Mucosa of descending colon (tissue), 3 donors: Measurements from ENCODE around the gene TMEM266. TPM values are rescaled to one million over a fixed set of nuclear protein-coding genes. Genes with fewer than 3 reads are reported as not detected.

Source experiments
- ATAC-seq: fragments of 200-7000 bp; cut with Tn5 transposase; one replicate; pipeline ENCODE4 v1.9.1; 2020; ENCODE audit warnings: mild to moderate bottlenecking, moderate library complexity
- DNase-seq, 3 donors: peaks; one replicate each; pipeline ENCODE4 v3.0.0-alpha.2; 2020
- H3K36me3 ChIP-seq: fragments of 200-600 bp; one replicate; pipeline ENCODE4 v1.8.0; 2021; ENCODE audit warnings: low read depth, mild to moderate bottlenecking
- H3K4me1 ChIP-seq: fragments of 200-600 bp; one replicate; pipeline ENCODE4 v1.8.0; 2021; ENCODE audit warnings: low read depth, mild to moderate bottlenecking
- H3K4me3 ChIP-seq: fragments of 200-600 bp; one replicate; pipeline ENCODE4 v1.8.0; 2021; ENCODE audit warnings: mild to moderate bottlenecking
- H3K9me3 ChIP-seq: fragments of 200-600 bp; one replicate; pipeline ENCODE4 v1.8.0; 2021; ENCODE audit warnings: mild to moderate bottlenecking
- CTCF ChIP-seq: fragments of 200-600 bp; IDR thresholded peaks from one replicate; pipeline ENCODE4 v1.8.0; 2022; ENCODE audit warnings: antibody characterized with exemption, mild to moderate bottlenecking
- intact Hi-C, 2 donors: fragments of 100-400 bp; cut with DNase I in 1 of 2; cut with micrococcal nuclease in 1 of 2; formaldehyde crosslinking; loops; one replicate each; pipeline versions ENCODE4 v1.11.0 to v1.11.1; 2022; cut with DNase I, micrococcal nuclease
- total RNA-seq, 3 donors: library from RNA; stranded (reverse); fragmentation: NEBNext Ultra II Directional in 2 of 3; extraction: Animal tissue kit (Norgen Biotek cat#: 25700) in 2 of 3; gene quantifications; one replicate each; pipeline versions ENCODE4 v1.2.1 to v1.2.4, GENCODE V29; 2021 to 2023
- donor health status: DM: no; HTN: no; CAD: no; lungs with moderate emphysema.
- donor health status: DM: no; HTN: no; CAD: no.
- donor health status: DM: no; HTN: yes; CAD: no.

TMEM266 gene
- total RNA-seq, 3 donors from 2014 or later, result 0.12 to 0.16 (median 0.14) TPM

DNA sequence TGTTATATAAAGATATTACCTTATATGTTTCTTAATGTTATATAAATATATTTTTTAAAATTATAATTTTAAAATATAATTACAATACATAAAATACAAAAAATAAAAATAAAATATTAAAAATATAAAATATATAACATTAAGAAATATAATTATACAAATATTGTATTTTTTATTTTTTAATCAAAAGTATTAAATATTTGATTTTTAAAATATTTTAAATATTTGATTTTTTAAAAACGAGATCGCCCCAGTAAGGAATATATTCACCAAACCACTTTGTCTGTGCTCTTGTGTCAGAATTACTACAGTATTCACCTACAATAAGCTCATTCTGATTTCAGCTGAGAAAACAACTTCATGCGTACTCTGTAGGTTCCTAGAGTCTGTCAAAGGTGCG lies 162.4 kb downstream of the TMEM266 start:
- Histone ChIP-seq H3K36me3 (no peaks in the 10 kb centered on the region), H3K4me1 (peaks cover 8% of the 10 kb centered on the region), H3K4me3 (no peak overlapping the region), H3K9me3 (no peaks in the 10 kb centered on the region)
- intact Hi-C loops, result no loop called here
- ATAC-seq, result no peak
- no peak for DNase-seq
- TF ChIP-seq CTCF, result no peak

DNA sequence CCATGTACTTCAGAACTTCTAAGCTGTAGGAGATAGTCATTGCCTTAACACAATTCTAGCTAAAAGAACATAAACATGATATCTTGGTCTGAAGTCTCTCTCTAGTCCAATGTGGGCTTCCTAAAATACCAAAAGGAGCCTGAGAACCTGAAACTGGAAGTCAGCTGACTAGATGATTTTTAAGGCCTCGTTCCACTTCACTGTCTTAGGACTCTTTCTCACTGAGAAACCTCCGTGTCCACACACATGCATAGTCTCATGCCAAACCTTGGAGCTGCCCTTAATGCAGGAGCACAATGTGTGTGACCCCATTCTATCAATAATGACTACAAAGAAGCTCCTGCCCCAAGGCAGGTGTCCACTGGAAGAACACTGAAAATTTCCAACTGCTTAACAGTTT lies 163.7 kb downstream of the TMEM266 start:
- TF ChIP-seq CTCF, result no peak
- H3K4me1 ChIP-seq, result no peaks in the 10 kb centered on the region
- intact Hi-C loops, result no loop called here
- DNase-seq (no peak), ATAC-seq (no peak)
- H3K36me3 ChIP-seq, result no peaks in the 10 kb centered on the region
- H3K4me3 ChIP-seq, result no peak overlapping the region
- no peaks in the 10 kb centered on the region for H3K9me3 ChIP-seq

DNA sequence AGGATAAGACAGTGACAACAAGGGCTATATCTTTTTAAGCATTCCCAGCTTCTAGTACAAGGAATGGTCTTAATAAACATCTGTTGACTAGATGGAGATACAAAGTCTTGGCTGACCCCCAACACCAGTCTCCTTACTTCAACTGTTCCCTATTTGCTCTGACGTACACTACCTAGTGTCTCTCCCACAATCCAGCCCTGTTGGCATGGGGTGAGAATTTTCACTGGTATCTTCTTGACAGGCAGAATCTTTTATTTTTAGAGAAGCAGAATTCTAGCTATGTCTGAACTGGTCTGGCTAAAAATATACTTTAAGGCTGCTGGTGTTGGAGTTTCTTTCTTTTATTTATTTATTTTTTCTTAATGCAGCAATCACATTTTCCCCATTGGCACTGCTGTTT lies 169.5 kb downstream of the TMEM266 start:
- H3K9me3 ChIP-seq, result no peaks in the 10 kb centered on the region
- H3K4me1 ChIP-seq, result no peaks in the 10 kb centered on the region
- H3K4me3 ChIP-seq, result no peak overlapping the region
- no peaks in the 10 kb centered on the region for H3K36me3 ChIP-seq
- no peak for ATAC-seq
- intact Hi-C loops, result no loop called here
- TF ChIP-seq CTCF, result no peak
- no peak for DNase-seq

DNA sequence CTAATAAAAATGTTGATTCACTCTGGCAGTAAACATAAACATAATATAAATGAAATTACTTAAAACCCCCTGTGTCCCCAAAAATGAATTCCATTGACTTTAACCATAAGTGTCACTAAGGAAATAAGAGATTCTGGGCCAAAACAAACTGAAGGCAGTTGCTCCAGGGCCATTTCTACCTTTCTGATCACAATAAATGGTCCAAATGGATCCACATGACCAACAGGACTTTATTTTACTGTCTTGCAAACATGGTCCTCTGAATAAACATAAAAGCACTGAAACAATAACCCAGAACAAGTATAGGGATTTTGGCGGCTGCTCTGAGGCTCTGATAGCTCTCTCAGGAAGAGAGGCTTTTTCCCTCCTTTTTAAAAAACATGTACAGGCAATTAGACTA lies 174.1 kb downstream of the TMEM266 start:
- H3K9me3 ChIP-seq, result no peaks in the 10 kb centered on the region
- H3K36me3 ChIP-seq, result no peaks in the 10 kb centered on the region
- no peak for DNase-seq
- no peak for TF ChIP-seq CTCF
- no peak for ATAC-seq
- no peaks in the 10 kb centered on the region for H3K4me1 ChIP-seq
- intact Hi-C loops, result no loop called here
- H3K4me3 ChIP-seq, result no peak overlapping the region

- Histone ChIP-seq H3K36me3 (no peaks in the 10 kb centered on the region), H3K9me3 (no peaks in the 10 kb centered on the region), H3K4me1 (no peaks in the 10 kb centered on the region), H3K4me3 (no peak overlapping the region)
- DNase-seq (no peak), ATAC-seq (no peak)
- no peak for TF ChIP-seq CTCF
- intact Hi-C loops, result no loop called here
Measured at GRCh38 chr15:76234337-76234889, 174.6 kb downstream of the TMEM266 start.
